Measurements from ENCODE around the gene PTMA. TPM values are rescaled to one million over a fixed set of nuclear protein-coding genes. Genes with fewer than 3 reads are reported as not detected.

The PTMA gene
- total RNA-seq, 4 donors from 2014 or later = 693 to 966 (median 818) TPM

DNA sequence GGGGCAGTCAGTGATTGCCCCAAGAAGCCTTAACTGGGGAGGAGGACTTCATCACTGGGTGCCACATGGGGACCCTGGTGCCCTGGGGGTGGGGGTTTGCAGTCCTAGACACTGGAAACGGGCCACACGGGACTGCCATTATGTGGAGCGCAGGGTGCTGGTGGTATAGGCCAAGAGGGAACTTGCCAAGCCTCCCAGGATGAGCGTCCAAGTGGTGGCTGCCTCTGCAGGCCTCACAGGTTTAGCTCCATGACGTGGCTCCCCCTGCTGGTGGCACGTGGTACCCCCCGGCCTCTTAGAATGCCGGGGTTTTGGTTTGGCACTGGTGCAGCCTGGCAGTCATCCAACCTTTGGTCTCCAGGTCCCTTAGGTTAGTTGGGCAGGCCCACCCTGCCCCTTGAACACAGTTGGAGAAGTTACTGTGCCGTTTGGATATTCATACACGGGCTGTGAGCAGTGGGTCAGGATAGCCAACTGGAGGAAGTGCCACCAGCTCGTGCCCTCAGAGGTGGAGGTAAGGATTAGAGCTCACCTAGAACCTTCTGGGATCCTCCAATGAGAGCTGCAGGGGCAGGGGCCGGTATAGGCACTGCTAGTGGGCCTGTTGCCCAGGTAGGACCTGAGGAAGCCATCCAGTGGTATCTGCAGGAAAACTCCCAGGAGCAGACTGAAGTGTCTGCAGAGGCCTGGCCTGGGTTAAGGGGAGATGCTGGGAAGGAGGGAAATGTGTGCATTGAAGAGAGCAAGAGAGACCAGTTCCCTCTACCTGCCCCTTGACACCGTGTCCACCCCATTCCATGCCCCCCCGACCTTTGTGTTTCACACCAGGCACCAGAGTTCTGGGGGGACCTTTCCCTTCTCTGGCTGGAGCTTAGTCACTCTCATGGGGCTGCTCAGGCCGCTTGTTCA is 5.7 kb downstream of the PTMA start:
- TF ChIP-seq POLR2A (IDR thresholded peaks at IDR 0.05) = peak in 1 of 2 donors; percentile 20
- TF ChIP-seq, protein P1, sequence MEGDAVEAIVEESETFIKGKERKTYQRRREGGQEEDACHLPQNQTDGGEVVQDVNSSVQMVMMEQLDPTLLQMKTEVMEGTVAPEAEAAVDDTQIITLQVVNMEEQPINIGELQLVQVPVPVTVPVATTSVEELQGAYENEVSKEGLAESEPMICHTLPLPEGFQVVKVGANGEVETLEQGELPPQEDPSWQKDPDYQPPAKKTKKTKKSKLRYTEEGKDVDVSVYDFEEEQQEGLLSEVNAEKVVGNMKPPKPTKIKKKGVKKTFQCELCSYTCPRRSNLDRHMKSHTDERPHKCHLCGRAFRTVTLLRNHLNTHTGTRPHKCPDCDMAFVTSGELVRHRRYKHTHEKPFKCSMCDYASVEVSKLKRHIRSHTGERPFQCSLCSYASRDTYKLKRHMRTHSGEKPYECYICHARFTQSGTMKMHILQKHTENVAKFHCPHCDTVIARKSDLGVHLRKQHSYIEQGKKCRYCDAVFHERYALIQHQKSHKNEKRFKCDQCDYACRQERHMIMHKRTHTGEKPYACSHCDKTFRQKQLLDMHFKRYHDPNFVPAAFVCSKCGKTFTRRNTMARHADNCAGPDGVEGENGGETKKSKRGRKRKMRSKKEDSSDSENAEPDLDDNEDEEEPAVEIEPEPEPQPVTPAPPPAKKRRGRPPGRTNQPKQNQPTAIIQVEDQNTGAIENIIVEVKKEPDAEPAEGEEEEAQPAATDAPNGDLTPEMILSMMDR (IDR thresholded peaks at IDR 0.05) = peak; percentile 88 to 93 (median 90)
- DNase-seq = peak; percentile 80 to 86
- Histone ChIP-seq H3K4me3 (no peak overlapping the region), H3K9me3 (no peaks in the 10 kb centered on the region), H3K27ac (peak overlapping the region; percentile 29 to 99), H3K36me3 (no peaks in the 10 kb centered on the region), H3K27me3 (no peaks in the 10 kb centered on the region), H3K4me1 (peaks cover 0 to 13% of the 10 kb centered on the region in 2 donors)
- intact Hi-C loops (cut with DNase I; ENCODE audit: low total_unique reads) = no loop called here

DNA sequence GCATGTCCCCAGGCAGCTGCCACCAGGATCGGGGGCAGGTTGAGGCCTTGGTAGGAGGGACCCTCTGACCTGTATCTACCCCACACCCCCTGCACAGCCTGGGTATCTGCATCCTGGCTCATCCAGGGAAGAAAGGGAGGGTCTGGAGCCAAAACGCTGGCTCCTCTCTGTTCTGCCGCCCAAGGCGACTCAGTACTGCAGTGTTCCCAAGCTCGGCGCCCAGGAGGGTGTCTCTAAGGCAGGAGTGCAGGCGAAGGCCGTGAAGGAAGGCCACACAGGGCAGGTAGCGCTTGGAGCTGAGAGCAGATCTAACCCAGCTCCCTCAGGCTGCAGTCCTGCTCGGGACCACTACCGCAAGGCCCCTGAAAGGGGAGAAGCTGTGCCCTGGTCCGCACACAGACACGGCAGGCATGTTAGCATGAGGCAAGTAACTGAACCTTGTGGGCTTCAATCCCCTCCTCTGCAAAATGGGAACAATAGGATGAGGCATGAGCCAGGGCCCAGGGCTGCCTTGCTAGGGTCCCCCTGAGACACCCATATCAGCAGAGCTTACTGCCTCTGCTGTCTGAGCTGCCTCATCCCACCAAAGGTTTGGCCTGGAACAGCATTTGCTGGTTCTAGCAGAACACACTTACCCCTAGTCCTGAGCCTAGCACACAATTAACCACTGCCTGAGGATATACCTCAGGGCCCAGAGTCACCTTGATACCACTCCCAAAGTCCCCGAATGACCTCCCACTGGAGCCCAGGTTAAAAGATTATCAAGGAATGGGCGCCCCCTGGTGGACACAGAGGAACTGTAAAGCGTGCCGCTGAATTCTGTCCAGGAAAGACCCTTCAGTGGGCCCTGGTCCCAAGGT is 6.5 kb downstream of the PTMA start:
- intact Hi-C loops (cut with DNase I; ENCODE audit: low total_unique reads) = no loop called here
- Histone ChIP-seq H3K4me1 (peaks cover 0 to 13% of the 10 kb centered on the region in 2 donors), H3K4me3 (no peak overlapping the region), H3K9me3 (no peaks in the 10 kb centered on the region), H3K27me3 (no peaks in the 10 kb centered on the region), H3K36me3 (no peaks in the 10 kb centered on the region), H3K27ac (peak overlapping the region in 1 of 2 donors; percentile 29)
- TF ChIP-seq, protein P1 (IDR thresholded peaks at IDR 0.05) = peak; percentile 88 to 89 (median 88)
- no peak for TF ChIP-seq POLR2A (IDR thresholded peaks at IDR 0.05)
- peak; percentile 69 to 80 for DNase-seq

DNA sequence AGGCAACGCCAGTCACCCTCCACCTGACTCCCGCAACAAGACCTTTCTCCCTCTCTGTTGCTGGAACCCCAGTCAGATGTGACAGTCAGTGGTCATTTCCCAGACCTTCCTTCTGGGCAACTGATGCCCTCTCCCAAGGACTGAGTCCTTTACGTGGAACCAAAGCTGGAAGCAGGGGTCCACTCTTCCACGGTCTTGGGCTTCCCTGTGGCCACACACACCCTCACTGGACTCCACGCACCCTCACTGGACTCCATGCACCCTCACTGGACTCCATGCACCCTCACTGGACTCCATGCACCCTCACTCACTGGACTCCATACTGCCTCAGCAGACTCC is 7.1 kb downstream of the PTMA start:
- H3K4me3 ChIP-seq = no peak overlapping the region
- H3K36me3 ChIP-seq = no peaks in the 10 kb centered on the region
- no peak for TF ChIP-seq POLR2A (IDR thresholded peaks at IDR 0.05)
- TF ChIP-seq, protein P1 (IDR thresholded peaks at IDR 0.05) = no peak
- no peak overlapping the region for H3K27ac ChIP-seq
- H3K4me1 ChIP-seq = peaks cover 0 to 13% of the 10 kb centered on the region in 2 donors
- intact Hi-C loops (cut with DNase I; ENCODE audit: low total_unique reads) = no loop called here
- DNase-seq = no peak
- no peaks in the 10 kb centered on the region for H3K27me3 ChIP-seq
- no peaks in the 10 kb centered on the region for H3K9me3 ChIP-seq

DNA sequence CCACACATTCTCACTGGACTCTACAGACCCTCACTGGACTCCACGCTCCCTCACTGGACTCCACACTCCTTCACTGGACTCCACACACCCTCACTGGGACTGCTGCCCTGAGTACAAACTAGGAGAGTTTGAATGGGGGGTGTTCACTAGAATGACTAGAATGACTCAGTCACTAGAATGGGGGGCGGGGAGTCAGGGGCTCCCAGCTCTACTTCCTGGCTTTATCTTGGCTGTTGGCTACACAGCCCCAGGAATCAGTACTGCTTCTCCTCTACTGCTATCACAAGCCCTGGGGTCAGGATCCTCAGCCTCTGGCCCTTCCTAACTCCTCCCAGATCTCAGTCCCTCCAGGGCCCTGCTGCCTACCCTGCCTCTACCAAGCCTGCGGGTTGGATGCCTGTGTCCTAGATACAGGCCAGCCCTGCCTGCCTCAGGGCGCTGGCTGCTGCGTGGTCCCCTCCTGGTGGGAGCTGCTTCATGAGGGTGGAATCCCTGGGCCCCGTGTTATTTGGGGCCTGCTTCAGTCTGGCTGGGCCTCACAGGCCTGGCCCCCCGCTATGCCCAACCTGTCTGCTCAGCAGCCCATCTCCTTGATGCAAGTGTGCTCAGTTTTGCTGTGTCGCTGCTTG is 7.8 kb downstream of the PTMA start:
- Histone ChIP-seq H3K4me3 (no peak overlapping the region), H3K27ac (no peak overlapping the region), H3K9me3 (no peaks in the 10 kb centered on the region), H3K4me1 (peaks cover 0 to 13% of the 10 kb centered on the region in 2 donors), H3K36me3 (no peaks in the 10 kb centered on the region), H3K27me3 (no peaks in the 10 kb centered on the region)
- TF ChIP-seq POLR2A (IDR thresholded peaks at IDR 0.05) = no peak
- TF ChIP-seq, protein P1 (IDR thresholded peaks at IDR 0.05) = no peak
- intact Hi-C loops (cut with DNase I; ENCODE audit: low total_unique reads) = loop anchor here (2.0 kb wide), 1 partner anchor 37 kb away; no protein-coding TSS in a partner anchor
- DNase-seq = no peak
